ENCODE data around the gene SAV1. TPM values are rescaled to one million over a fixed set of nuclear protein-coding genes. Genes with fewer than 3 reads are reported as not detected.

Gene SAV1
- total RNA-seq, 2 donors from 2014 or later = 15.9 to 21.8 TPM

DNA sequence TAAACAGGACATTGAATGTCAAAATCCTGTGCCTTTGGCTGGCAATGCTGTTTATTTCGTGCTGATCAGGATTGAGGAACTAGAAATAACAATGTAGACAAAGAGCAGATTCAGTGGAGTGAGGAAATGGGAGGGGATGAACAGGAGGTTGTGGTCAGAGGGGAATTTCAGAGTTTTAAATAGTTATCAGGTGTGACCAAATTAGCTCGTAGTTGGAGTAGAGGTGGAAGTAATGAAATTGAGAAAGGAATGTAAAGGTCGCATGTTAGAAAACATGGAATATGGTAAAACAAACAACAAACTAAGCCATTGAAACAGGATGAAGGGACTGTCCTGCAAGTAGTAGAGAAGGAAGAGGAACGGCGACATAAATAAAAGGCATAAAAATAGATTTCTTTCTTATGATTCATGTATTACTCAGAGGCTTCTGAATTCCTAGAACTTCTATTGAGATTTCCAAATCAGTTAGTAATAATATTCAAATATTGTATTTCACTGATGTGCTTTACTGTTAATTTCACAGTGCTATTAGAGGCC is 9.5 kb upstream of the SAV1 start:
- Histone ChIP-seq H3K27ac (no peak overlapping the region), H3K4me3 (no peak overlapping the region), H3K9me3 (no peaks in the 10 kb centered on the region), H3K36me3 (no peaks in the 10 kb centered on the region), H3K4me1 (no peaks in the 10 kb centered on the region), H3K9ac (ENCODE audit: low read depth in 2 of 2, low read length in 2 of 2) (no peak overlapping the region), H3K27me3 (no peaks in the 10 kb centered on the region)
- intact Hi-C loops (cut with DNase I) = no loop called here
- DNase-seq = no peak
- TF ChIP-seq, protein P1, sequence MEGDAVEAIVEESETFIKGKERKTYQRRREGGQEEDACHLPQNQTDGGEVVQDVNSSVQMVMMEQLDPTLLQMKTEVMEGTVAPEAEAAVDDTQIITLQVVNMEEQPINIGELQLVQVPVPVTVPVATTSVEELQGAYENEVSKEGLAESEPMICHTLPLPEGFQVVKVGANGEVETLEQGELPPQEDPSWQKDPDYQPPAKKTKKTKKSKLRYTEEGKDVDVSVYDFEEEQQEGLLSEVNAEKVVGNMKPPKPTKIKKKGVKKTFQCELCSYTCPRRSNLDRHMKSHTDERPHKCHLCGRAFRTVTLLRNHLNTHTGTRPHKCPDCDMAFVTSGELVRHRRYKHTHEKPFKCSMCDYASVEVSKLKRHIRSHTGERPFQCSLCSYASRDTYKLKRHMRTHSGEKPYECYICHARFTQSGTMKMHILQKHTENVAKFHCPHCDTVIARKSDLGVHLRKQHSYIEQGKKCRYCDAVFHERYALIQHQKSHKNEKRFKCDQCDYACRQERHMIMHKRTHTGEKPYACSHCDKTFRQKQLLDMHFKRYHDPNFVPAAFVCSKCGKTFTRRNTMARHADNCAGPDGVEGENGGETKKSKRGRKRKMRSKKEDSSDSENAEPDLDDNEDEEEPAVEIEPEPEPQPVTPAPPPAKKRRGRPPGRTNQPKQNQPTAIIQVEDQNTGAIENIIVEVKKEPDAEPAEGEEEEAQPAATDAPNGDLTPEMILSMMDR (IDR thresholded peaks at IDR 0.05) = no peak

DNA sequence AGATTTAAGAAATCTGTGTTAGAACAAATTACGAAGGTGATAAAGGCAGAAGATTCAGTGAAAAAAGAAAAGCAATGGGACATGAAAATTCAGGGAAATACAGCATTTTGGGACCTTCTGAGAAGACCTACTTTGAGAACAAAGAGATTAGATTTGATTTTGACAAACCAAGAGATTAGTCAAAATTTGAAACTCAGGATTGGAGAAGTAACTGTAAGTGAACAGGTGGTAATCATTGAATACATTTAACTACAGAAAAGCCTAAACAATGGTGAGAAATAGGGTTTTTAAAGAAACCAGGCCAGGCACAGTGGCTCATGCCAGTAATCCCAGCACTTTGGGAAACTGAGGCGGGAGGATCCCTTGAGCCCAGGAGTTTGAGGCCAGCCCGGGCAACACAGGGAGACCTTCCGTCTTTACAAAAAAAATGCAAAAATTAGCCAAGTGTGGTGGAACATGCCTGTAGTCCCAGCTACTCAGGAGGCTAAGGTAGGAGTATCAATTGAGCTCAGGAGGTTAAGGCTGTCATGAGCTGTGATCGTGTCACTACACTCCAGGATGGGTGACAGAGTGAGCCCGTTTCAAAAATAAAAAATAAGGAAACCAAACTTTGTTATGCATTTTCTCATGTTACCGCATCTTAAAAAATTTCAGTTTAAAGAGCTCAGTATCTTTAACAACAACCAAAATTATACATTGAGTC is 8.9 kb upstream of the SAV1 start:
- Histone ChIP-seq H3K4me3 (no peak overlapping the region), H3K27ac (no peak overlapping the region), H3K36me3 (no peaks in the 10 kb centered on the region), H3K9ac (ENCODE audit: low read depth in 2 of 2, low read length in 2 of 2) (no peak overlapping the region), H3K27me3 (no peaks in the 10 kb centered on the region), H3K9me3 (no peaks in the 10 kb centered on the region), H3K4me1 (no peaks in the 10 kb centered on the region)
- no peak for DNase-seq
- TF ChIP-seq, protein P1 (IDR thresholded peaks at IDR 0.05) = no peak
- intact Hi-C loops (cut with DNase I) = no loop called here

DNA sequence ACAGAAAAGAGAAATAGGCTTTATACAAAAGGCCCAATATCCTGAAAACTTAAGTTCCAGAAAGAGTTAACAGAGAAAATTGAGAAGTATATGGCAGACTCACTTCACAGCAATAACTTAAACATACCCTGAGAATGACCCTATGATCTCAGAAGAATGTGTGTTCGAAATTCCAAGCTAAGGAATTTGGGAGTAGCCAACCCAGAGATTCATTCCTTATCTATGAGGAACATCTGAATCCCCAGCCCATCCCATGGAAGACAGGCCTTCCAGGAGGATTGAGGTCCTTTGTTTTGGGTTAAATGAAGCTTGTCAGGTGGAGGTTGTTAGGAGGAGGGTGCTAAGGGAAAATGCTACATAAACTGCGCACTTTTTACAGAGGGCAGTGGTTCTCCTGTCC is 7.5 kb upstream of the SAV1 start:
- intact Hi-C loops (cut with DNase I) = no loop called here
- Histone ChIP-seq H3K4me1 (no peaks in the 10 kb centered on the region), H3K36me3 (no peaks in the 10 kb centered on the region), H3K9ac (ENCODE audit: low read depth in 2 of 2, low read length in 2 of 2) (no peak overlapping the region), H3K9me3 (no peaks in the 10 kb centered on the region), H3K27me3 (no peaks in the 10 kb centered on the region), H3K4me3 (no peak overlapping the region), H3K27ac (no peak overlapping the region)
- TF ChIP-seq, protein P1 (IDR thresholded peaks at IDR 0.05) = no peak
- DNase-seq = no peak

DNA sequence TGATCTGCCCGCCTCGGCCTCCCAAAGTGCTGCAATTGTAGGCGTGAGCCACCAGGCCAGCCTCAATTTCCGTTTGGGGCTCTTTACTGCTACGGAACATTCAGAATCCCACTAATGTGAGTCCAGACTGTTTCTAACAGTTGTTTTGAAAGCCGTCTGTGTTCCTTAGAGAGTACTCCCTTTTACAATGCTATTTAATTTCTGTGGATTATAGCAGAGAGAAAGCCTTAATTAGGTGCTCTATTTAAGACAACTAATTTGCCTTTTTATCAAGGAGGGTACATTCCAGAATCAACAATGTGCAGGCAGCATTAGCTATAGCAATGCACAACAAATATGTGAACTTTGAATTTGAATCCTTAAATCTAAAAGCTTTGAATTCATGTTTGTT is 2.8 kb upstream of the SAV1 start:
- DNase-seq = no peak
- Histone ChIP-seq H3K27ac (no peak overlapping the region), H3K4me3 (no peak overlapping the region), H3K27me3 (no peaks in the 10 kb centered on the region), H3K9me3 (no peaks in the 10 kb centered on the region), H3K36me3 (no peaks in the 10 kb centered on the region), H3K4me1 (no peaks in the 10 kb centered on the region), H3K9ac (ENCODE audit: low read depth in 2 of 2, low read length in 2 of 2) (no peak overlapping the region)
- TF ChIP-seq, protein P1 (IDR thresholded peaks at IDR 0.05) = no peak
- intact Hi-C loops (cut with DNase I) = no loop called here

DNA sequence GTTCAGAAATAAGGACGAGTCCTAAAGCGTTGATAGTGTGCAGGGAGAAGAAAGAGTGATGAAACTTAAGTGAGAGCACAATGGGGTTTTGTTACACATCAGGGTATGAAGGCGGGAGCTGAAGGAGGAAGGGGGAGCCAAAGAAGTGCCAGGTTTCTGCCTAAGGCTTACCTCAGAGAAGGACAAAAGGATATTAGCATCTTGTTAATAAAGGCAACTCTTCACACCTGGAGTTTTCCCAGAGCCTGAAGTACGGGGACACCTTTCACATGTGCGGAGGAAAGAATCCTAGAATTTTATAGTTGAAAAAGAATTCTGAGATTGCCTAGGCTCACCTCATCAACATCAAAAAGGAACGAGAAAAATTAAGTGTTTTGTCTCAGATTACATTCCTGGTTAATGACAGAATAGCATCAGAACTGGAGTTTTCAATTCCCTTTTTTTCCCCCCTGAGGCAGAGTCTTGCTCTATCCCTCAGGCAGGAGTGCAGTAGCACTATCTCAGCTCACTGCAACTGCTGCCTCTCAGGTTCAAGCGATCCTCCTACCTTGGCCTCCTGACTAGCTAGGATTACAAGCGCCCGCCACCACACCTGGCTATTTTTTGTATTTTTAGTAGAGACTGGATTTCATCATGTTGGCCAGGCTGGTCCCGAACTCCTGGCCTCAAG is 2.2 kb upstream of the SAV1 start:
- H3K27ac ChIP-seq = no peak overlapping the region

More for the DNA sequence above, 2.2 kb upstream of the SAV1 start:
- no peaks in the 10 kb centered on the region for H3K36me3 ChIP-seq
- no peak overlapping the region for H3K4me3 ChIP-seq
- no peak overlapping the region for H3K9ac ChIP-seq (ENCODE audit: low read depth in 2 of 2, low read length in 2 of 2)
- DNase-seq = no peak
- intact Hi-C loops (cut with DNase I) = no loop called here
- TF ChIP-seq, protein P1 (IDR thresholded peaks at IDR 0.05) = no peak
- no peaks in the 10 kb centered on the region for H3K27me3 ChIP-seq
- no peaks in the 10 kb centered on the region for H3K9me3 ChIP-seq
- no peaks in the 10 kb centered on the region for H3K4me1 ChIP-seq
